Loucy (cell line): ENCODE results near the gene AGBL1.

Experiments used
- CTCF ChIP-seq: fragments of 200-600 bp; sonication (generic); conservative IDR thresholded peaks from 2 replicates; pipeline ENCODE4 v1.5.1; 2014; ENCODE audit warnings: mild to moderate bottlenecking, antibody characterized with exemption, low read length
- EZH2phosphoT487 ChIP-seq: fragments of 200-600 bp; IDR thresholded peaks from 2 replicates; pipeline ENCODE4 v1.6.1; 2018; ENCODE audit warnings: antibody characterized with exemption, mild to moderate bottlenecking, moderate library complexity, borderline replicate concordance

GRCh38 chr15:86751116-86751515 lies 671.4 kb downstream of the AGBL1 start:
- no peak for TF ChIP-seq CTCF
- no peak for TF ChIP-seq EZH2phosphoT487
